Neural cell (in vitro differentiated cells): ENCODE data around the gene RETREG1.

Experiments
- CTCF ChIP-seq: fragments of 450-650 bp; IDR thresholded peaks from 2 replicates; pipeline ENCODE4 v1.5.1; 2014; ENCODE audit warnings: antibody characterized with exemption, mild to moderate bottlenecking, moderate library complexity; ENCODE audit not compliant: poor library complexity, severe bottlenecking
- EP300 ChIP-seq: fragments of 450-650 bp; conservative IDR thresholded peaks from 2 replicates; pipeline ENCODE4 v1.6.1; 2014; ENCODE audit warnings: antibody characterized with exemption, mild to moderate bottlenecking, moderate library complexity; ENCODE audit not compliant: poor library complexity, severe bottlenecking
- EZH2 ChIP-seq: fragments of 200-600, 300-800 bp; shearing (Covaris generic), sonication (generic); IDR thresholded peaks from 2 replicates; pipeline ENCODE4 v1.6.1; 2014; ENCODE audit warnings: antibody characterized with exemption, low read length, borderline replicate concordance, mild to moderate bottlenecking; ENCODE audit not compliant: insufficient read depth, poor library complexity, severe bottlenecking
- MXI1 ChIP-seq: fragments of 450-650 bp; conservative IDR thresholded peaks from 2 replicates; pipeline ENCODE4 v1.6.1; 2014; ENCODE audit warnings: antibody characterized with exemption, mild to moderate bottlenecking; ENCODE audit not compliant: poor library complexity, severe bottlenecking
- POLR2AphosphoS5 ChIP-seq: IDR thresholded peaks from 2 replicates; pipeline ENCODE4 v1.6.1; 2012
- RAD21 ChIP-seq: fragments of 450-650 bp; conservative IDR thresholded peaks from 2 replicates; pipeline ENCODE4 v1.6.1; 2014; ENCODE audit warnings: antibody characterized with exemption, mild to moderate bottlenecking, moderate library complexity
- TAF1 ChIP-seq: IDR thresholded peaks from 2 replicates; pipeline ENCODE4 v1.6.1; 2012; ENCODE audit warnings: low read depth

- TF ChIP-seq CTCF (no peak), EZH2 (no peak), MXI1 (no peak), TAF1 (no peak), POLR2AphosphoS5 (no peak), RAD21 (no peak), EP300 (no peak)
Measured at GRCh38 chr5:16454686-16455085, 162.1 kb downstream of the RETREG1 start.
